T1000 (cell line): ENCODE measurements around the gene GLDC.
"Not testable (repeated sequence)": the region's sequence is repeated elsewhere in the genome, so short reads cannot be mapped to it uniquely, and the experiment has no call there.

Source experiments
- DNase-seq: peaks from one replicate; lab custom pipeline; 2025; ENCODE audit warnings: mixed read lengths; lab: John Stamatoyannopoulos, UW

GLDC gene

GRCh38 chr9:6565312-6565711 lies 80.2 kb downstream of the GLDC start:
- DNase-seq, result no peak

- DNase-seq, result no peak
Observed at GRCh38 chr9:6564868-6565267, 80.7 kb downstream of the GLDC start.

GRCh38 chr9:6564360-6564759 lies 81.2 kb downstream of the GLDC start:
- DNase-seq, result no peak

- DNase-seq, result no peak
Observed at GRCh38 chr9:6562871-6563430, 82.6 kb downstream of the GLDC start.

GRCh38 chr9:6562201-6562600 lies 83.3 kb downstream of the GLDC start:
- no peak for DNase-seq

GRCh38 chr9:6557883-6558616 lies 87.5 kb downstream of the GLDC start:
- DNase-seq, result no peak

GRCh38 chr9:6553866-6554265 lies 91.7 kb downstream of the GLDC start:
- DNase-seq, result no peak

GRCh38 chr9:6552498-6553121 lies 92.9 kb downstream of the GLDC start:
- DNase-seq, result no peak

GRCh38 chr9:6552033-6552432 lies 93.5 kb downstream of the GLDC start:
- no peak for DNase-seq

GRCh38 chr9:6551136-6551535 lies 94.4 kb downstream of the GLDC start:
- no peak for DNase-seq

- DNase-seq, result no peak
Observed at GRCh38 chr9:6549106-6549800, 96.3 kb downstream of the GLDC start.

GRCh38 chr9:6545017-6545691 lies 100.4 kb downstream of the GLDC start:
- DNase-seq, result no peak

- DNase-seq, result no peak
Observed at GRCh38 chr9:6543204-6543603, 102.3 kb downstream of the GLDC start.

GRCh38 chr9:6542617-6543016 lies 102.9 kb downstream of the GLDC start:
- DNase-seq, result not testable (repeated sequence)

- peak; percentile 12 for DNase-seq
Observed at GRCh38 chr9:6538666-6539071, 106.9 kb downstream of the GLDC start.

GRCh38 chr9:6535594-6535993 lies 109.9 kb downstream of the GLDC start:
- no peak for DNase-seq

GRCh38 chr9:6525326-6526045 lies 120.0 kb downstream of the GLDC start:
- DNase-seq, result no peak

- no peak for DNase-seq
Observed at GRCh38 chr9:6522263-6522662, 123.3 kb downstream of the GLDC start.

- no peak for DNase-seq
Observed at GRCh38 chr9:6512085-6512657, 133.4 kb downstream of the GLDC start.

GRCh38 chr9:6506571-6506970 lies 139.0 kb downstream of the GLDC start:
- DNase-seq, result no peak

GRCh38 chr9:6502399-6502798 lies 143.1 kb downstream of the GLDC start:
- DNase-seq, result no peak
